Astrocyte (in vitro differentiated cells and primary cell): ENCODE results near the gene CD46.

Experiments
- EZH2 ChIP-seq: IDR thresholded peaks from 2 replicates; pipeline ENCODE4 v1.6.1; 2012; ENCODE audit warnings: mild to moderate bottlenecking, low read length, inconsistent platforms; ENCODE audit not compliant: insufficient read depth
- TF ChIP-seq, protein P1 (sequence below): IDR thresholded peaks from 2 replicates; pipeline ENCODE4 v1.5.1; 2011; ENCODE audit warnings: low read depth, mild to moderate bottlenecking, inconsistent platforms, low read length, moderate library complexity; ENCODE audit not compliant: insufficient read depth

DNA sequence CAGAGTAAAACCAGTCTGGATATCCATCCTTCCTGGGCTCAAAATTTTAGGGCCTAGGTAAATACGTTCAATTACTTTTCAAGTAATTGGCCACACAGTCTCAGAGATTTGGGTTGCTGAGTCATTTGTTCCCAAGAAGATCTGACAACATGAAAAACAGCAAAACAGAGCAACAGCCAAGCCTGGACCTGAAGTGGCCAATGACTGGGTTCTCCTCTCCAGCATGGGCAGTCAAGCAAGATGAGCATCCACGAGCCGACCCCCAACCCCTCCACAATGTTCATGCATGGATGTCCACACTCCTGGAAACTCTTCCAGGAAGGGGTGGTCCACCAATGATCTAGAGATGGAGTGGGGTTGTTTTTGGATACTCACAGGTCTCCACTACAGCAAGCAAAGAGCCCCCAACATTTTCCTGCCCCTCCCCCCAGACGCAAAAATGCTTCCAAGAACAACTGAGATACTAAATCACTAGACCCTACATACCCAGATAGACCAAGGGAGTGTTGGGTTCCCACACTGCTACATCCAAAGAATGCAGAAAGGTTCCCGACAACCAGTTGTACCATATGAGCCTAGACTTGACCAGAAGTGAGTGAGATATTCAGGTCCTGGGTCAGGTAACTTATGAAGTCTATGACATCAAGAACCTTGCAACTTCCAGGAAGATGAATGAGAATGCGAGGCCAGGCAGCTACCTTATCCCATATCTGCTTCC, 73.0 kb downstream of the CD46 start:
- TF ChIP-seq, protein P1, sequence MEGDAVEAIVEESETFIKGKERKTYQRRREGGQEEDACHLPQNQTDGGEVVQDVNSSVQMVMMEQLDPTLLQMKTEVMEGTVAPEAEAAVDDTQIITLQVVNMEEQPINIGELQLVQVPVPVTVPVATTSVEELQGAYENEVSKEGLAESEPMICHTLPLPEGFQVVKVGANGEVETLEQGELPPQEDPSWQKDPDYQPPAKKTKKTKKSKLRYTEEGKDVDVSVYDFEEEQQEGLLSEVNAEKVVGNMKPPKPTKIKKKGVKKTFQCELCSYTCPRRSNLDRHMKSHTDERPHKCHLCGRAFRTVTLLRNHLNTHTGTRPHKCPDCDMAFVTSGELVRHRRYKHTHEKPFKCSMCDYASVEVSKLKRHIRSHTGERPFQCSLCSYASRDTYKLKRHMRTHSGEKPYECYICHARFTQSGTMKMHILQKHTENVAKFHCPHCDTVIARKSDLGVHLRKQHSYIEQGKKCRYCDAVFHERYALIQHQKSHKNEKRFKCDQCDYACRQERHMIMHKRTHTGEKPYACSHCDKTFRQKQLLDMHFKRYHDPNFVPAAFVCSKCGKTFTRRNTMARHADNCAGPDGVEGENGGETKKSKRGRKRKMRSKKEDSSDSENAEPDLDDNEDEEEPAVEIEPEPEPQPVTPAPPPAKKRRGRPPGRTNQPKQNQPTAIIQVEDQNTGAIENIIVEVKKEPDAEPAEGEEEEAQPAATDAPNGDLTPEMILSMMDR = no peak
- TF ChIP-seq EZH2 = no peak
